Stimulated activated CD4-positive, alpha-beta T cell treated with anti-CD3 and anti-CD28 coated beads, Interleukin-1b, Interleukin-23, amount 100 ng/mL, for 4 hours (primary cell): ENCODE measurements around the gene AGBL5.
"Not testable (repeated sequence)": the region's sequence is repeated elsewhere in the genome, so short reads cannot be mapped to it uniquely, and the experiment has no call there.

Experiments used
- DNase-seq, 2 donors: peaks; one replicate each; pipeline ENCODE4 v3.0.0-alpha.2; 2020; ENCODE audit warnings: low read depth in 2 of 2

Gene AGBL5

DNA sequence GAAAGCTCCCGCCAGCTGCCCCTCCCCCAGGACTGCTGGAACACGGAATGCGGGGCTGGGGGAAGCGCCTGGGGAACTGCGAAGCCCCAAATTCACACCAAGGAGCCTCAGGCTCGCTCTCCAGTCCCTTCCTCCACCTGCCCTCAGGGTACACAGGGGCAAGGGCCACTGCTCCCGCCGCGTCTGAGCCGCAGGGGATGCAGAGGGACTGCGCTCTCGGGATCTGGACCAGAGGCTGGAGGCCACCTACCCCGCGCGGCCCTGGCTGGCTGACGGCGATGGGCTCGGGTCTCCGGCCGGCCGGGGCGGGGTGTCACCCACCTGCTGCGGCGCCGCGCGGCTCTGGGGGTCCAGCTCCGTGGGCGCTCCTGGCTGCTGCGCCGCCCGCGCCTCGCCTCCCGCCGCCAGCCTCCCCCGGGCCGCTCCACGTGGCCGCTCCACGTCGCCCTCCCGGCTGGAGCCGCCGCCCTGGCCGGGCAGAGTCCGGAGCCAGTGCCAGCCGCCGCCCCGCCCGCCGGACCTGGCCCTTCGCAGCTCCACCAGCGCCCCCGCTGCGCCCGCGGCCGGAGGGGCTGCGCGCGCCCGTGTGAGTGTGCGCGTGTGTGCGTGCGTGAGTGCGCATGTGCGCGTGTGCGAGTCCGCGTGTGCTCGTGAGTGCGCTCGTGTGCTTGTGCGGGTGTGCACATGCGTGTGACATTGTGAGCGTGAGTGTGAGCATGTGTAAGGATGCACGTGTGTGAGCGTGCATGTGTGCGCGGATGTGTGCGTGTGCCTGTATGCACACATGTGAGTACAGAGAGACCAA, 67.3 kb downstream of the AGBL5 start, which contains the start of gene CGREF1:
TSS of gene CGREF1 (minus strand) at position 604 of the 805 bp plus-strand sequence. CDS start 14,762 bp downstream, outside the sequence.
- DNase-seq: peak in 1 of 2 donors; percentile 27

DNA sequence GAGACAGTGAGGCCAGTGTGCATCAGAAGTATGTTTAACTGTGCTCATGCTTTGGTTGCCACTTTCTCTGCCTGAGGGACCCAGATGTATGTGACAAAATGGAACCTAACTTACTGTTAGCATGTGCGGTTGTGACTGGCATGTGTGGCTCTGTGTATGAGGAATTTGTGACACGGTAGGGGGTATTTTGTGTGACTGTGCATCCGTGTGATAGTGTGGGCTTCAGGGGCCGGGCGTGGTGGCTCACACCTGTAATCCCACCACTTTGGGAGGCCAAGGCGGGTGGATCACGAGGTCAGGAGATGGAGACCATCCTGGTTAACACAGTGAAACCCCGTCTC, 67.8 kb downstream of the AGBL5 start:
- DNase-seq: not testable (repeated sequence)
